ENCODE data around the gene TMEM115. TPM values are rescaled to one million over a fixed set of nuclear protein-coding genes. Genes with fewer than 3 reads are reported as not detected.

TMEM115 gene
- total and polyA plus RNA-seq, 2 of the 13 experiments (the other 11 are each of a cell fraction or from before 2014, with no cell fraction given): 22.1 to 30.7 TPM

- TF ChIP-seq BRF2 (CRISPR knock-in tag; IDR thresholded peaks at IDR 0.05) (0 out of 2 replicates have a peak, but pooled peaks have one; percentile 5), TFE3 (CRISPR knock-in tag; IDR thresholded peaks at IDR 0.05) (no peak), TMF1 (CRISPR knock-in tag; IDR thresholded peaks at IDR 0.05; ENCODE audit: low read depth) (peak; percentile 57; the same call in 1 of the 2 replicates), ZNF407 (CRISPR knock-in tag; IDR thresholded peaks at IDR 0.05; ENCODE audit: not compliant biosample characterization) (peak; percentile 20), HHEX (CRISPR knock-in tag; IDR thresholded peaks at IDR 0.05) (no peak), ZNF235 (CRISPR knock-in tag; IDR thresholded peaks at IDR 0.05; ENCODE audit: borderline replicate concordance) (peak; percentile 69; the same call in 1 of the 2 replicates), GLI4 (CRISPR knock-in tag; IDR thresholded peaks at IDR 0.05; ENCODE audit: borderline replicate concordance) (0 out of 2 replicates have a peak, but pooled peaks have one; percentile 62), ZNF513 (CRISPR knock-in tag; conservative IDR thresholded peaks at IDR 0.05) (0 out of 2 replicates have a peak, but pooled peaks have one; percentile 35), ZNF747 (CRISPR knock-in tag; IDR thresholded peaks at IDR 0.05; ENCODE audit: borderline replicate concordance) (peak; percentile 65; the same call in 1 of the 2 replicates), ZNF792 (CRISPR knock-in tag; IDR thresholded peaks at IDR 0.05) (no peak), DR1 (CRISPR knock-in tag; IDR thresholded peaks at IDR 0.05) (peak; percentile 82)
Measured at GRCh38 chr3:50327943-50328691, 31.2 kb downstream of the TMEM115 start, which contains the start of gene TUSC2 (continued).

All from HepG2 (cell line).